Endothelial cell (in vitro differentiated cells): Measurements from ENCODE around the gene LRIG3. TPM values are rescaled to one million over a fixed set of nuclear protein-coding genes. Genes with fewer than 3 reads are reported as not detected.

Source experiments
- DNase-seq: peaks from one replicate; pipeline ENCODE4 v3.0.0; 2021; ENCODE audit warnings: low spot score
- H3K27ac Mint-ChIP-seq: one replicate; pipeline ENCODE4 v1.8.0; 2021; ENCODE audit warnings: mixed read lengths, inconsistent platforms; ENCODE audit not compliant: unreplicated experiment
- H3K27me3 Mint-ChIP-seq: one replicate; pipeline ENCODE4 v1.8.0; 2021; ENCODE audit warnings: mild to moderate bottlenecking, moderate library complexity, mixed read lengths, inconsistent platforms; ENCODE audit not compliant: unreplicated experiment
- H3K36me3 Mint-ChIP-seq: one replicate; pipeline ENCODE4 v1.8.0; 2021; ENCODE audit warnings: mild to moderate bottlenecking, low read depth, mixed read lengths, inconsistent platforms; ENCODE audit not compliant: unreplicated experiment
- H3K4me1 Mint-ChIP-seq: one replicate; pipeline ENCODE4 v1.8.0; 2021; ENCODE audit warnings: mild to moderate bottlenecking, mixed read lengths, inconsistent platforms; ENCODE audit not compliant: unreplicated experiment
- H3K4me3 Mint-ChIP-seq: one replicate; pipeline ENCODE4 v1.8.0; 2021; ENCODE audit warnings: mild to moderate bottlenecking, mixed read lengths, inconsistent platforms; ENCODE audit not compliant: unreplicated experiment
- H3K9me3 Mint-ChIP-seq: one replicate; pipeline ENCODE4 v1.8.0; 2021; ENCODE audit warnings: mixed read lengths, inconsistent platforms; ENCODE audit not compliant: unreplicated experiment
- CTCF ChIP-seq: fragments of 200-600 bp; sonication (generic); IDR thresholded peaks from one replicate; pipeline ENCODE4 v1.5.0; 2021; ENCODE audit warnings: antibody characterized with exemption; ENCODE audit not compliant: unreplicated experiment
- total RNA-seq: library from RNA; stranded (reverse); fragmentation: NEBNext Ultra II Directional; extraction: Animal tissue kit (Norgen Biotek cat#: 25700); gene quantifications from one replicate; pipeline ENCODE4 v1.2.1, GENCODE V29; 2021; ENCODE audit not compliant: unreplicated experiment

The LRIG3 gene
- total RNA-seq, 1 donor from 2014 or later: 103 TPM

- no peaks in the 10 kb centered on the region for H3K9me3 Mint-ChIP-seq
- H3K27ac Mint-ChIP-seq: no peak overlapping the region
- H3K36me3 Mint-ChIP-seq: peaks cover 50% of the 10 kb centered on the region
- H3K4me3 Mint-ChIP-seq: no peak overlapping the region
- no peak for DNase-seq
- peaks cover 2% of the 10 kb centered on the region for H3K4me1 Mint-ChIP-seq
- H3K27me3 Mint-ChIP-seq: peaks cover 2% of the 10 kb centered on the region
- TF ChIP-seq CTCF: no peak
These were observed 46.8 kb downstream of the LRIG3 start for GRCh38 chr12:58873496-58873895.

GRCh38 chr12:58871556-58871955 lies 48.7 kb downstream of the LRIG3 start:
- no peak for DNase-seq
- Mint-ChIP-seq H3K4me1 (peaks cover 2% of the 10 kb centered on the region), H3K9me3 (no peaks in the 10 kb centered on the region), H3K36me3 (peaks cover 45% of the 10 kb centered on the region), H3K27me3 (peaks cover 4% of the 10 kb centered on the region), H3K27ac (no peak overlapping the region), H3K4me3 (no peak overlapping the region)
- TF ChIP-seq CTCF: no peak

- Mint-ChIP-seq H3K4me3 (no peak overlapping the region), H3K27ac (no peak overlapping the region), H3K27me3 (peaks cover 3% of the 10 kb centered on the region), H3K4me1 (peaks cover 2% of the 10 kb centered on the region), H3K9me3 (no peaks in the 10 kb centered on the region), H3K36me3 (peaks cover 38% of the 10 kb centered on the region)
- DNase-seq: no peak
- TF ChIP-seq CTCF: no peak
These were observed 49.7 kb downstream of the LRIG3 start for GRCh38 chr12:58870595-58870994.

GRCh38 chr12:58860788-58861240 lies 59.5 kb downstream of the LRIG3 start:
- Mint-ChIP-seq H3K36me3 (no peaks in the 10 kb centered on the region), H3K4me1 (peaks cover 2% of the 10 kb centered on the region), H3K27ac (no peak overlapping the region), H3K27me3 (peaks cover 7% of the 10 kb centered on the region), H3K4me3 (no peak overlapping the region), H3K9me3 (no peaks in the 10 kb centered on the region)
- no peak for DNase-seq
- TF ChIP-seq CTCF: no peak

GRCh38 chr12:58860056-58860787 lies 60.1 kb downstream of the LRIG3 start:
- Mint-ChIP-seq H3K4me1 (peaks cover 2% of the 10 kb centered on the region), H3K36me3 (no peaks in the 10 kb centered on the region), H3K27me3 (peaks cover 7% of the 10 kb centered on the region), H3K9me3 (no peaks in the 10 kb centered on the region), H3K27ac (no peak overlapping the region), H3K4me3 (no peak overlapping the region)
- no peak for DNase-seq
- no peak for TF ChIP-seq CTCF
